Activated naive CD4-positive, alpha-beta T cell treated with anti-CD3 and anti-CD28 coated beads, Interleukin-2, amount 50 U/mL, for 24 hours (primary cell): ENCODE results near the gene INF2.

ENCODE experiments used
- H3K27ac Mint-ChIP-seq: one replicate; pipeline ENCODE4 v1.8.0; 2021; ENCODE audit warnings: mild to moderate bottlenecking, mixed read lengths
- H3K27me3 Mint-ChIP-seq: one replicate; pipeline ENCODE4 v1.8.0; 2021; ENCODE audit warnings: mixed read lengths
- H3K36me3 Mint-ChIP-seq: one replicate; pipeline ENCODE4 v1.8.0; 2021; ENCODE audit warnings: mixed read lengths
- H3K4me1 Mint-ChIP-seq: one replicate; pipeline ENCODE4 v1.8.0; 2021; ENCODE audit warnings: mixed read lengths
- H3K4me3 Mint-ChIP-seq: one replicate; pipeline ENCODE4 v1.8.0; 2021; ENCODE audit warnings: mild to moderate bottlenecking, mixed read lengths
- H3K9me3 Mint-ChIP-seq: one replicate; pipeline ENCODE4 v1.8.0; 2021; ENCODE audit warnings: mixed read lengths

Gene INF2

GRCh38 chr14:104734991-104735779 lies 45.8 kb downstream of the INF2 start:
- H3K4me3 Mint-ChIP-seq, result no peak overlapping the region
- no peaks in the 10 kb centered on the region for H3K36me3 Mint-ChIP-seq
- no peaks in the 10 kb centered on the region for H3K27me3 Mint-ChIP-seq
- H3K27ac Mint-ChIP-seq, result no peak overlapping the region
- H3K4me1 Mint-ChIP-seq, result no peaks in the 10 kb centered on the region
- no peaks in the 10 kb centered on the region for H3K9me3 Mint-ChIP-seq

- H3K4me1 Mint-ChIP-seq, result no peaks in the 10 kb centered on the region
- no peaks in the 10 kb centered on the region for H3K36me3 Mint-ChIP-seq
- no peak overlapping the region for H3K27ac Mint-ChIP-seq
- no peak overlapping the region for H3K4me3 Mint-ChIP-seq
- H3K9me3 Mint-ChIP-seq, result no peaks in the 10 kb centered on the region
- no peaks in the 10 kb centered on the region for H3K27me3 Mint-ChIP-seq
These were observed 46.6 kb downstream of the INF2 start for GRCh38 chr14:104735830-104736642.

- no peak overlapping the region for H3K4me3 Mint-ChIP-seq
- H3K27me3 Mint-ChIP-seq, result no peaks in the 10 kb centered on the region
- H3K4me1 Mint-ChIP-seq, result no peaks in the 10 kb centered on the region
- H3K27ac Mint-ChIP-seq, result no peak overlapping the region
- H3K9me3 Mint-ChIP-seq, result no peaks in the 10 kb centered on the region
- H3K36me3 Mint-ChIP-seq, result no peaks in the 10 kb centered on the region
These were observed 49.1 kb downstream of the INF2 start for GRCh38 chr14:104738375-104739019.

GRCh38 chr14:104739026-104739425 lies 49.6 kb downstream of the INF2 start:
- H3K4me1 Mint-ChIP-seq, result no peaks in the 10 kb centered on the region
- H3K27ac Mint-ChIP-seq, result no peak overlapping the region
- no peak overlapping the region for H3K4me3 Mint-ChIP-seq
- no peaks in the 10 kb centered on the region for H3K27me3 Mint-ChIP-seq
- H3K36me3 Mint-ChIP-seq, result no peaks in the 10 kb centered on the region
- H3K9me3 Mint-ChIP-seq, result no peaks in the 10 kb centered on the region

- H3K27me3 Mint-ChIP-seq, result no peaks in the 10 kb centered on the region
- H3K36me3 Mint-ChIP-seq, result no peaks in the 10 kb centered on the region
- no peak overlapping the region for H3K27ac Mint-ChIP-seq
- no peak overlapping the region for H3K4me3 Mint-ChIP-seq
- H3K4me1 Mint-ChIP-seq, result no peaks in the 10 kb centered on the region
- H3K9me3 Mint-ChIP-seq, result no peaks in the 10 kb centered on the region
These were observed 50.4 kb downstream of the INF2 start for GRCh38 chr14:104739546-104740516.

- H3K27ac Mint-ChIP-seq, result no peak overlapping the region
- H3K4me3 Mint-ChIP-seq, result no peak overlapping the region
- H3K9me3 Mint-ChIP-seq, result no peaks in the 10 kb centered on the region
- no peaks in the 10 kb centered on the region for H3K36me3 Mint-ChIP-seq
- no peaks in the 10 kb centered on the region for H3K27me3 Mint-ChIP-seq
- no peaks in the 10 kb centered on the region for H3K4me1 Mint-ChIP-seq
These were observed 51.8 kb downstream of the INF2 start for GRCh38 chr14:104741108-104741802.

- Mint-ChIP-seq H3K36me3 (no peaks in the 10 kb centered on the region), H3K9me3 (no peaks in the 10 kb centered on the region), H3K4me1 (no peaks in the 10 kb centered on the region), H3K4me3 (no peak overlapping the region), H3K27me3 (no peaks in the 10 kb centered on the region), H3K27ac (no peak overlapping the region)
These were observed 52.4 kb downstream of the INF2 start for GRCh38 chr14:104741803-104742251.

GRCh38 chr14:104742586-104743455 lies 53.4 kb downstream of the INF2 start:
- H3K36me3 Mint-ChIP-seq, result no peaks in the 10 kb centered on the region
- H3K4me1 Mint-ChIP-seq, result no peaks in the 10 kb centered on the region
- no peaks in the 10 kb centered on the region for H3K9me3 Mint-ChIP-seq
- no peak overlapping the region for H3K4me3 Mint-ChIP-seq
- no peak overlapping the region for H3K27ac Mint-ChIP-seq
- H3K27me3 Mint-ChIP-seq, result no peaks in the 10 kb centered on the region

GRCh38 chr14:104743461-104744380 lies 54.3 kb downstream of the INF2 start:
- Mint-ChIP-seq H3K9me3 (no peaks in the 10 kb centered on the region), H3K27ac (no peak overlapping the region), H3K36me3 (no peaks in the 10 kb centered on the region), H3K4me3 (no peak overlapping the region), H3K4me1 (no peaks in the 10 kb centered on the region), H3K27me3 (no peaks in the 10 kb centered on the region)

- Mint-ChIP-seq H3K4me3 (no peak overlapping the region), H3K27me3 (no peaks in the 10 kb centered on the region), H3K9me3 (no peaks in the 10 kb centered on the region), H3K36me3 (no peaks in the 10 kb centered on the region), H3K4me1 (no peaks in the 10 kb centered on the region), H3K27ac (no peak overlapping the region)
These were observed 55.1 kb downstream of the INF2 start for GRCh38 chr14:104744484-104744883.

- Mint-ChIP-seq H3K4me1 (no peaks in the 10 kb centered on the region), H3K9me3 (no peaks in the 10 kb centered on the region), H3K4me3 (no peak overlapping the region), H3K36me3 (no peaks in the 10 kb centered on the region), H3K27me3 (no peaks in the 10 kb centered on the region), H3K27ac (no peak overlapping the region)
These were observed 56.0 kb downstream of the INF2 start for GRCh38 chr14:104745431-104745830.

- Mint-ChIP-seq H3K36me3 (no peaks in the 10 kb centered on the region), H3K27ac (no peak overlapping the region)
These were observed 56.7 kb downstream of the INF2 start for GRCh38 chr14:104746071-104746545.

GRCh38 chr14:104746934-104747481 lies 57.6 kb downstream of the INF2 start:
- H3K36me3 Mint-ChIP-seq, result no peaks in the 10 kb centered on the region
- H3K27ac Mint-ChIP-seq, result no peak overlapping the region

More at GRCh38 chr14:104746071-104746545, 56.7 kb downstream of the INF2 start:
- H3K4me1 Mint-ChIP-seq, result no peaks in the 10 kb centered on the region
- no peaks in the 10 kb centered on the region for H3K9me3 Mint-ChIP-seq
- no peaks in the 10 kb centered on the region for H3K27me3 Mint-ChIP-seq
- no peak overlapping the region for H3K4me3 Mint-ChIP-seq

More at GRCh38 chr14:104746934-104747481, 57.6 kb downstream of the INF2 start:
- Mint-ChIP-seq H3K4me3 (no peak overlapping the region), H3K9me3 (no peaks in the 10 kb centered on the region), H3K4me1 (no peaks in the 10 kb centered on the region), H3K27me3 (no peaks in the 10 kb centered on the region)
